GM21381 (cell line): ENCODE measurements around the gene EIF2S3.

Source experiments
- ATAC-seq: cut with Tn5 transposase; IDR thresholded peaks from one replicate; pipeline ENCODE4 v1.9.1; 2021; ENCODE audit warnings: mild to moderate bottlenecking, moderate library complexity; ENCODE audit not compliant: unreplicated experiment

The EIF2S3 gene

GRCh38 chrX:24125028-24125612 lies 70.4 kb downstream of the EIF2S3 start:
- ATAC-seq, result no peak
